ENCODE results near the gene NEURL1B. TPM values are rescaled to one million over a fixed set of nuclear protein-coding genes. Genes with fewer than 3 reads are reported as not detected.

The NEURL1B gene
- total and polyA plus RNA-seq, 12 donors, result 14.4 to 45.8 (median 21.6) TPM

DNA sequence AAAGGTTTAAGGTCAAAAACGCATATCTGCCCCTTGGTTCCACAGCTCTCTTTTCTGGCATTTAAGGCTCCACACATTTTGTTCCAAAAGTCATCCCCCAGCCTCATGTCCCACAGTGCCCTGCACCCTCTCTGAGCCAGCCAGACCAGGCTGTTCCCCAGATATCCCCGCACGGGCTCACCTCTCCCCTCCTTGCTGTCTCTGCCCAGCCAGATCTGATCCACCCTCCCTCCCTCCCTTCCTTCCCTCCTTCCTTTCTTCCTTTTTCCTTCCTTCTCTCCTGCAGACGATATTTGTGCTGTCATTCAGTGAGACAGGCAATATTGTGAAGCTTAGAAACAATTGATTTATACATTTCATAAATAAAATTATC lies 92.9 kb downstream of the NEURL1B start:
- intact Hi-C loops (cut with DNase I), result loop anchor here in 2 of 10 donors (5.0 kb wide), 1 partner anchor 33 kb away; no protein-coding TSS in a partner anchor
- no peaks in the 10 kb centered on the region for H3K27me3 ChIP-seq
- WGBS, 2 donors, result 24 to 31% methylated on average over 4 of the region's 4 CpGs
- DNase-seq (no peak), ATAC-seq (peak; percentile 2 to 47 (median 36))
- H3K4me1 ChIP-seq, result peaks cover 18 to 35% (median 27%) of the 10 kb centered on the region in 9 donors
- H3K9me3 ChIP-seq, result no peaks in the 10 kb centered on the region
- H3K36me3 ChIP-seq, result no peaks in the 10 kb centered on the region
- peak overlapping the region; percentile 82 to 99 (median 94) for H3K27ac ChIP-seq
- H3K4me3 ChIP-seq, result peak overlapping the region in 1 of 10 donors; percentile 2
- TF ChIP-seq, protein P1, sequence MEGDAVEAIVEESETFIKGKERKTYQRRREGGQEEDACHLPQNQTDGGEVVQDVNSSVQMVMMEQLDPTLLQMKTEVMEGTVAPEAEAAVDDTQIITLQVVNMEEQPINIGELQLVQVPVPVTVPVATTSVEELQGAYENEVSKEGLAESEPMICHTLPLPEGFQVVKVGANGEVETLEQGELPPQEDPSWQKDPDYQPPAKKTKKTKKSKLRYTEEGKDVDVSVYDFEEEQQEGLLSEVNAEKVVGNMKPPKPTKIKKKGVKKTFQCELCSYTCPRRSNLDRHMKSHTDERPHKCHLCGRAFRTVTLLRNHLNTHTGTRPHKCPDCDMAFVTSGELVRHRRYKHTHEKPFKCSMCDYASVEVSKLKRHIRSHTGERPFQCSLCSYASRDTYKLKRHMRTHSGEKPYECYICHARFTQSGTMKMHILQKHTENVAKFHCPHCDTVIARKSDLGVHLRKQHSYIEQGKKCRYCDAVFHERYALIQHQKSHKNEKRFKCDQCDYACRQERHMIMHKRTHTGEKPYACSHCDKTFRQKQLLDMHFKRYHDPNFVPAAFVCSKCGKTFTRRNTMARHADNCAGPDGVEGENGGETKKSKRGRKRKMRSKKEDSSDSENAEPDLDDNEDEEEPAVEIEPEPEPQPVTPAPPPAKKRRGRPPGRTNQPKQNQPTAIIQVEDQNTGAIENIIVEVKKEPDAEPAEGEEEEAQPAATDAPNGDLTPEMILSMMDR (IDR thresholded peaks at IDR 0.05), result no peak

DNA sequence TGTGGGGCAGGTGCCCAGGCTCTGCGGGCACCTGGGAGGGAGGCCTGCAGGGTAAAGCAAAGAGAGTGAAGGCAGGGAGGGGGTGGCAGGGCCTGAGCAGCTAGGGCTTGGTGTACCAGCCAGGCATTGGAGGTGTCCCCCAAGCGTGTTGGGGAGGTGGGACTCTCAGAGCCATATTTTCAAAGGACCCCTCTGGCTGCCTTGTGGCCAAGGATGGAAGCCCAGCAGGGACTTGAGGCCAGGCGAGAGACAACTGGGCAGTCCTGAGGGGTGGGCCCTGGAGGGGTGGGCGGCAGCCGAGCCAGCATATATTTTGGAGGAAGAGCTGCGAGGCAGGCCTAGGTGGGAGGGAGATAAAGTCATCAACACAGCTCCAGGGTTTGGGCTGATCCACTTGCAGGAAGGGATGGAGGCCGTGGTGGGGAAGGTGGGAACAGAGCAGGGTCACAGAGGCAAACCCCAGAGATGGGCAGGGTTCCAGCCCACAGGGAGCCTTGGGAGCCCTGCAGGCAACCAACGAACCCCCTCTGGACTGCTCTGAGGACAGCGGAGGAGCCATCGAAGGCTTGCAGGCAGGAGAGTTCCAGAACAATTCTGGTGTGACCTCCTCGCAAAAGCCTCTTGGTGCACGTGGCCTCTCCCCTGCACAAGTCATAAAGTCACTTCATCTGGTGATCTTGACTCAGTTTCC lies 94.2 kb downstream of the NEURL1B start:
- TF ChIP-seq, protein P1 (IDR thresholded peaks at IDR 0.05), result no peak
- peak overlapping the region in 7 of 10 donors; percentile 91 to 98 (median 94) for H3K27ac ChIP-seq
- ATAC-seq (no peak), DNase-seq (no peak)
- no peaks in the 10 kb centered on the region for H3K27me3 ChIP-seq
- H3K4me1 ChIP-seq, result peaks cover 18 to 35% (median 29%) of the 10 kb centered on the region in 9 donors
- intact Hi-C loops (cut with DNase I), result no loop called here
- WGBS, 2 donors, result 96% methylated on average over 12 of the region's 12 CpGs
- no peak overlapping the region for H3K4me3 ChIP-seq
- H3K36me3 ChIP-seq, result no peaks in the 10 kb centered on the region
- H3K9me3 ChIP-seq, result no peaks in the 10 kb centered on the region

DNA sequence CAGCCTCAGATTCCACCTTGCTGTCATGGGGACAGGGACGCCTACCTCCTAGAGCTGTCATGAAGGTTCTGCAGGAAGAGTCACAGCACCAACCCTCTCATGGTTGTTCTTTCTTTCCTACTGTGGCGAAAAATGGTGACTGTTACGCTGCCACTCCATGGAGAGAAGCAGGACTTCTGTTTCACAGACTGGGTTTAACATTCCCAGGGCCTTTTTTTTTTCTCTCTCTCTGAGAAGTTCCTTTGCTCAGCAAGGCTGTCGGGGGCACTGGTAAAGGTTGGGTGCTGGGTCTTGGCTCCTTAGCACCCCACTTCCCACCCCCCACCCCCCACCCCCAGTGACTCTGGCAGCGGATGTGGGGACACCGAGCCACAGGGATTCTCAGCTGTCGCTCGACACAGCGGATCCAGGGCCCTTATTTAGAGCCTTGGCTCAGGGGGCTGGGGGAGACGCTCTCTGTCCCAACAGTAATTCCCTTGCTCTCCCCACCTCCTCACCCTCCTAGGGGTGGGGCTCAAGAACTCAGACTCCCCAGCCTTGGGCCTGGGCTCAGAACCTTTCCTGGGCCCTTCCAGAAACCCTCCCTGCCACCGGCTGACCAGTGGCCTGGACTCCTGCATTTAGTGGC lies 95.6 kb downstream of the NEURL1B start:
- TF ChIP-seq, protein P1 (IDR thresholded peaks at IDR 0.05), result no peak
- H3K27ac ChIP-seq, result peak overlapping the region in 1 of 10 donors; percentile 23
- no peak overlapping the region for H3K4me3 ChIP-seq
- intact Hi-C loops (cut with DNase I), result no loop called here
- WGBS, 2 donors, result 84 to 95% methylated on average over 11 of the region's 11 CpGs
- H3K4me1 ChIP-seq, result peaks cover 18 to 46% (median 36%) of the 10 kb centered on the region in 9 donors
- H3K9me3 ChIP-seq, result no peaks in the 10 kb centered on the region
- DNase-seq, result no peak
- H3K27me3 ChIP-seq, result no peaks in the 10 kb centered on the region
- ATAC-seq, result no peak
- no peaks in the 10 kb centered on the region for H3K36me3 ChIP-seq

GRCh38 chr5:172739375-172739774 lies 98.3 kb downstream of the NEURL1B start:
- TF ChIP-seq, protein P1 (IDR thresholded peaks at IDR 0.05), result no peak
- intact Hi-C loops (cut with DNase I), result no loop called here
- Histone ChIP-seq H3K36me3 (no peaks in the 10 kb centered on the region), H3K4me1 (peaks cover 0 to 34% (median 14%) of the 10 kb centered on the region in 9 donors), H3K9me3 (no peaks in the 10 kb centered on the region), H3K4me3 (no peak overlapping the region), H3K27me3 (no peaks in the 10 kb centered on the region), H3K27ac (peak overlapping the region in 2 of 10 donors; percentile 2 to 34)
- ATAC-seq (no peak), DNase-seq (no peak)
- 91 to 94% methylated on average over 6 of the region's 6 CpGs for WGBS, 2 donors
